H1 (cell line): ENCODE measurements around the gene COL4A3. TPM values are rescaled to one million over a fixed set of nuclear protein-coding genes. Genes with fewer than 3 reads are reported as not detected.

Source experiments
- HDAC6 ChIP-seq: IDR thresholded peaks from one replicate; pipeline ENCODE4 v1.7.1; 2012; ENCODE audit warnings: low read depth, mild to moderate bottlenecking, inconsistent platforms, low read length, moderate library complexity
- KDM4A ChIP-seq: IDR thresholded peaks from one replicate; pipeline ENCODE4 v1.7.1; 2012; ENCODE audit warnings: low read depth, mild to moderate bottlenecking, moderate library complexity, low read length, inconsistent platforms; ENCODE audit not compliant: severe bottlenecking
- KDM5A ChIP-seq: fragments of 200-600 bp; IDR thresholded peaks from 2 replicates; pipeline ENCODE4 v1.7.1; 2012; ENCODE audit warnings: mild to moderate bottlenecking, low read length, inconsistent platforms, mixed read lengths
- RBBP5 ChIP-seq: IDR thresholded peaks from 2 replicates; pipeline ENCODE4 v1.7.1; 2012; ENCODE audit warnings: low read depth, mild to moderate bottlenecking, inconsistent platforms, low read length, moderate library complexity, borderline replicate concordance
- SP4 ChIP-seq: IDR thresholded peaks from 2 replicates; pipeline ENCODE4 v1.6.1; 2012; ENCODE audit warnings: low read length, inconsistent platforms
- polyA plus RNA-seq, 7 experiments: library from polyadenylated mRNA; depleted of rRNA in 3 of 7; stranded (reverse) in 5 of 7; unstranded in 2 of 7; fragments of >200 nt in 5 of 7; fragments of 200-250 nt in 2 of 7; gene quantifications; 1 replicate in 5 of 7; 2 replicates in 1 of 7; 4 replicates in 1 of 7; pipeline versions ENCODE4 v1.2.1 to v1.2.3, GENCODE V29; 2011 to 2013; ENCODE audit warnings: missing spikeins in 2 of 7, mixed read lengths in 2 of 7
- total RNA-seq: library from RNA; stranded (reverse); fragmentation: NEBNext Ultra II Directional; extraction: Animal tissue kit (Norgen Biotek cat#: 25700); gene quantifications from 2 replicates; pipeline ENCODE4 v1.2.1, GENCODE V29; 2021
- TF ChIP-seq, protein P1 (sequence below): fragments of 300-600 bp; sonication (generic); IDR thresholded peaks from 2 replicates; pipeline ENCODE4 v1.7.1; 2012; ENCODE audit warnings: low read length, moderate library complexity, mild to moderate bottlenecking, inconsistent platforms; ENCODE audit not compliant: insufficient replicate concordance
- TF ChIP-seq, protein P2 (sequence below): IDR thresholded peaks from 2 replicates; pipeline ENCODE4 v1.6.1; 2012; ENCODE audit warnings: inconsistent platforms
- TF ChIP-seq, protein P3 (sequence below): IDR thresholded peaks from 2 replicates; pipeline ENCODE4 v1.6.1; 2011; ENCODE audit warnings: low read depth, mild to moderate bottlenecking, low read length; ENCODE audit not compliant: insufficient read depth

The COL4A3 gene
- total and polyA plus RNA-seq, 2 of the 8 experiments (the other 6 are each of a cell fraction or from before 2014, with no cell fraction given), result 0.12 to 0.17 TPM

DNA sequence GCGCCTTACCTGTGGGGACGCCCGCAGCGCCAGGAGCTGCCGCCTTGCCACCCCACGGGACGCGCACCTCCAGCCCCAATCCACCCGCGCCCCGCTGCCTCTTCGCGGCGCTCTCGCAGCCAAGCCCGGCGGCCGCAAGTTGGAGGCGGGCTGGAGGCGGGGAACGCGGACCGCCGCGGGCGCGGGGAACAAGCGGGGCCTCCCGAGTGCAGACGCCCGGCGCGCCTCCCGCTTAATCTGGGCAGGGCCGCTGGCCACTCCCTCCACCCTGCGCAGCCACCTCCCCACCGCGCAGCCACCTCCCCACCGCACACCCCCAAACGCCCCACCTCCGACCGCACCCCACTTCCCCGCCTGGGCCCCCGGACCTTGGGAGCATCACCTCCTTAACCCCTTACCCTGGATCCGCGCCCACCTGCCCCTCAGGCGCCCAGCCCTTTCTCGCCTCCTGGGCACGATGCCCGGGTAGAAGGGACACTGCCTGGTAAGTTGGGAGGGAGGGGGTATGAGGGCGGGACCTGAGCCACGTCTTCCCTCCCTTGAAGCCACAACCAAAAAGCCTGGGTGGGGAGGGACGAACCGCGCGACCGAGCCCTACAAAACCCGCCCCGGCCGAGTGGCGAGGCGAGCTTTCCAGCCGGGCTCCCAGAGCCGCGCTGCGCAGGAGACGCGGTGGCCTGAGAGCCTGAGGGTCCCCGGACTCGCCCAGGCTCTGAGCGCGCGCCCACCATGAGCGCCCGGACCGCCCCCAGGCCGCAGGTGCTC lies at the start of gene COL4A3, which contains the start of gene COL4A4 (continued):
- TF ChIP-seq, protein P1, sequence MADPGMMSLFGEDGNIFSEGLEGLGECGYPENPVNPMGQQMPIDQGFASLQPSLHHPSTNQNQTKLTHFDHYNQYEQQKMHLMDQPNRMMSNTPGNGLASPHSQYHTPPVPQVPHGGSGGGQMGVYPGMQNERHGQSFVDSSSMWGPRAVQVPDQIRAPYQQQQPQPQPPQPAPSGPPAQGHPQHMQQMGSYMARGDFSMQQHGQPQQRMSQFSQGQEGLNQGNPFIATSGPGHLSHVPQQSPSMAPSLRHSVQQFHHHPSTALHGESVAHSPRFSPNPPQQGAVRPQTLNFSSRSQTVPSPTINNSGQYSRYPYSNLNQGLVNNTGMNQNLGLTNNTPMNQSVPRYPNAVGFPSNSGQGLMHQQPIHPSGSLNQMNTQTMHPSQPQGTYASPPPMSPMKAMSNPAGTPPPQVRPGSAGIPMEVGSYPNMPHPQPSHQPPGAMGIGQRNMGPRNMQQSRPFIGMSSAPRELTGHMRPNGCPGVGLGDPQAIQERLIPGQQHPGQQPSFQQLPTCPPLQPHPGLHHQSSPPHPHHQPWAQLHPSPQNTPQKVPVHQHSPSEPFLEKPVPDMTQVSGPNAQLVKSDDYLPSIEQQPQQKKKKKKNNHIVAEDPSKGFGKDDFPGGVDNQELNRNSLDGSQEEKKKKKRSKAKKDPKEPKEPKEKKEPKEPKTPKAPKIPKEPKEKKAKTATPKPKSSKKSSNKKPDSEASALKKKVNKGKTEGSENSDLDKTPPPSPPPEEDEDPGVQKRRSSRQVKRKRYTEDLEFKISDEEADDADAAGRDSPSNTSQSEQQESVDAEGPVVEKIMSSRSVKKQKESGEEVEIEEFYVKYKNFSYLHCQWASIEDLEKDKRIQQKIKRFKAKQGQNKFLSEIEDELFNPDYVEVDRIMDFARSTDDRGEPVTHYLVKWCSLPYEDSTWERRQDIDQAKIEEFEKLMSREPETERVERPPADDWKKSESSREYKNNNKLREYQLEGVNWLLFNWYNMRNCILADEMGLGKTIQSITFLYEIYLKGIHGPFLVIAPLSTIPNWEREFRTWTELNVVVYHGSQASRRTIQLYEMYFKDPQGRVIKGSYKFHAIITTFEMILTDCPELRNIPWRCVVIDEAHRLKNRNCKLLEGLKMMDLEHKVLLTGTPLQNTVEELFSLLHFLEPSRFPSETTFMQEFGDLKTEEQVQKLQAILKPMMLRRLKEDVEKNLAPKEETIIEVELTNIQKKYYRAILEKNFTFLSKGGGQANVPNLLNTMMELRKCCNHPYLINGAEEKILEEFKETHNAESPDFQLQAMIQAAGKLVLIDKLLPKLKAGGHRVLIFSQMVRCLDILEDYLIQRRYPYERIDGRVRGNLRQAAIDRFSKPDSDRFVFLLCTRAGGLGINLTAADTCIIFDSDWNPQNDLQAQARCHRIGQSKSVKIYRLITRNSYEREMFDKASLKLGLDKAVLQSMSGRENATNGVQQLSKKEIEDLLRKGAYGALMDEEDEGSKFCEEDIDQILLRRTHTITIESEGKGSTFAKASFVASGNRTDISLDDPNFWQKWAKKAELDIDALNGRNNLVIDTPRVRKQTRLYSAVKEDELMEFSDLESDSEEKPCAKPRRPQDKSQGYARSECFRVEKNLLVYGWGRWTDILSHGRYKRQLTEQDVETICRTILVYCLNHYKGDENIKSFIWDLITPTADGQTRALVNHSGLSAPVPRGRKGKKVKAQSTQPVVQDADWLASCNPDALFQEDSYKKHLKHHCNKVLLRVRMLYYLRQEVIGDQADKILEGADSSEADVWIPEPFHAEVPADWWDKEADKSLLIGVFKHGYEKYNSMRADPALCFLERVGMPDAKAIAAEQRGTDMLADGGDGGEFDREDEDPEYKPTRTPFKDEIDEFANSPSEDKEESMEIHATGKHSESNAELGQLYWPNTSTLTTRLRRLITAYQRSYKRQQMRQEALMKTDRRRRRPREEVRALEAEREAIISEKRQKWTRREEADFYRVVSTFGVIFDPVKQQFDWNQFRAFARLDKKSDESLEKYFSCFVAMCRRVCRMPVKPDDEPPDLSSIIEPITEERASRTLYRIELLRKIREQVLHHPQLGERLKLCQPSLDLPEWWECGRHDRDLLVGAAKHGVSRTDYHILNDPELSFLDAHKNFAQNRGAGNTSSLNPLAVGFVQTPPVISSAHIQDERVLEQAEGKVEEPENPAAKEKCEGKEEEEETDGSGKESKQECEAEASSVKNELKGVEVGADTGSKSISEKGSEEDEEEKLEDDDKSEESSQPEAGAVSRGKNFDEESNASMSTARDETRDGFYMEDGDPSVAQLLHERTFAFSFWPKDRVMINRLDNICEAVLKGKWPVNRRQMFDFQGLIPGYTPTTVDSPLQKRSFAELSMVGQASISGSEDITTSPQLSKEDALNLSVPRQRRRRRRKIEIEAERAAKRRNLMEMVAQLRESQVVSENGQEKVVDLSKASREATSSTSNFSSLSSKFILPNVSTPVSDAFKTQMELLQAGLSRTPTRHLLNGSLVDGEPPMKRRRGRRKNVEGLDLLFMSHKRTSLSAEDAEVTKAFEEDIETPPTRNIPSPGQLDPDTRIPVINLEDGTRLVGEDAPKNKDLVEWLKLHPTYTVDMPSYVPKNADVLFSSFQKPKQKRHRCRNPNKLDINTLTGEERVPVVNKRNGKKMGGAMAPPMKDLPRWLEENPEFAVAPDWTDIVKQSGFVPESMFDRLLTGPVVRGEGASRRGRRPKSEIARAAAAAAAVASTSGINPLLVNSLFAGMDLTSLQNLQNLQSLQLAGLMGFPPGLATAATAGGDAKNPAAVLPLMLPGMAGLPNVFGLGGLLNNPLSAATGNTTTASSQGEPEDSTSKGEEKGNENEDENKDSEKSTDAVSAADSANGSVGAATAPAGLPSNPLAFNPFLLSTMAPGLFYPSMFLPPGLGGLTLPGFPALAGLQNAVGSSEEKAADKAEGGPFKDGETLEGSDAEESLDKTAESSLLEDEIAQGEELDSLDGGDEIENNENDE, result no peak
- TF ChIP-seq, protein P2, sequence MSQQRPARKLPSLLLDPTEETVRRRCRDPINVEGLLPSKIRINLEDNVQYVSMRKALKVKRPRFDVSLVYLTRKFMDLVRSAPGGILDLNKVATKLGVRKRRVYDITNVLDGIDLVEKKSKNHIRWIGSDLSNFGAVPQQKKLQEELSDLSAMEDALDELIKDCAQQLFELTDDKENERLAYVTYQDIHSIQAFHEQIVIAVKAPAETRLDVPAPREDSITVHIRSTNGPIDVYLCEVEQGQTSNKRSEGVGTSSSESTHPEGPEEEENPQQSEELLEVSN, result peak; percentile 70
- no peak for TF ChIP-seq SP4
- no peak for TF ChIP-seq KDM5A
- peak; percentile 76 for TF ChIP-seq KDM4A
- no peak for TF ChIP-seq HDAC6
- peak; percentile 46; the same call in 1 of the 2 replicates for TF ChIP-seq RBBP5
- TF ChIP-seq, protein P3, sequence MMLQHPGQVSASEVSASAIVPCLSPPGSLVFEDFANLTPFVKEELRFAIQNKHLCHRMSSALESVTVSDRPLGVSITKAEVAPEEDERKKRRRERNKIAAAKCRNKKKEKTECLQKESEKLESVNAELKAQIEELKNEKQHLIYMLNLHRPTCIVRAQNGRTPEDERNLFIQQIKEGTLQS, result no peak
